Panc1 (cell line): ENCODE measurements around the gene GRM7. TPM values are rescaled to one million over a fixed set of nuclear protein-coding genes. Genes with fewer than 3 reads are reported as not detected.

Source experiments
- ATAC-seq: fragments of 200-7000 bp; cut with Tn5 transposase; 2 replicates; pipeline ENCODE4 v1.9.1; 2020; ENCODE audit warnings: mild to moderate bottlenecking, moderate library complexity
- BruUV-seq: library from RNA; stranded (reverse); fragments of 400-500 nt; replicated peaks from 2 replicates; lab custom pipeline; 2021; lab: Mats Ljungman, UMichigan
- CTCF ChIA-PET: fragments of 300-600 bp; sonication (Branson Sonifier 250); formaldehyde crosslinking; loops from one replicate; lab custom pipeline; 2022; ENCODE audit warnings: antibody characterized with exemption; lab: Charles Lee
- POLR2A ChIA-PET: fragments of 300-600 bp; sonication (Branson Sonifier 250); formaldehyde crosslinking; loops from one replicate; lab custom pipeline; 2022; ENCODE audit warnings: antibody characterized with exemption; lab: Charles Lee
- DNase-seq: peaks from one replicate; pipeline ENCODE4 v3.0.0-alpha.2; 2010; ENCODE audit warnings: low read depth, low spot score
- H3K27ac ChIP-seq: 2 replicates; pipeline ENCODE4 v1.5.1; 2011; ENCODE audit warnings: mild to moderate bottlenecking, low read length, inconsistent platforms
- H3K27me3 ChIP-seq: fragments of 200-500 bp; sonication (Bioruptor generic); 2 replicates; pipeline ENCODE4 v1.6.0; 2014; ENCODE audit warnings: low read length, inconsistent platforms; ENCODE audit not compliant: control insufficient read depth, insufficient read depth
- H3K36me3 ChIP-seq: fragments of 200-500 bp; sonication (Bioruptor generic); 2 replicates; pipeline ENCODE4 v1.5.1; 2014; ENCODE audit warnings: inconsistent platforms, mild to moderate bottlenecking, low read length, moderate library complexity; ENCODE audit not compliant: control insufficient read depth, insufficient read depth
- H3K4me1 ChIP-seq: 2 replicates; pipeline ENCODE4 v1.5.1; 2011; ENCODE audit warnings: inconsistent platforms, mild to moderate bottlenecking, low read length, moderate library complexity; ENCODE audit not compliant: control insufficient read depth, insufficient read depth
- H3K4me3 ChIP-seq, 2 experiments: 2 replicates each; pipeline ENCODE4 v1.5.1; 2011 to 2012; ENCODE audit warnings: low read depth in 2 of 2, low read length in 2 of 2, mild to moderate bottlenecking in 2 of 2, inconsistent platforms in 1 of 2, moderate library complexity in 1 of 2
- H3K9me3 ChIP-seq: fragments of 200-500 bp; sonication (Bioruptor generic); 2 replicates; pipeline ENCODE4 v1.5.1; 2014; ENCODE audit warnings: low read depth, mild to moderate bottlenecking, inconsistent platforms, low read length, moderate library complexity; ENCODE audit not compliant: control insufficient read depth, insufficient read depth
- CTCF ChIP-seq: fragments of 450-650 bp; IDR thresholded peaks from 2 replicates; pipeline ENCODE4 v1.5.1; 2017; ENCODE audit warnings: mild to moderate bottlenecking
- POLR2AphosphoS5 ChIP-seq: IDR thresholded peaks from 2 replicates; pipeline ENCODE4 v1.6.1; 2012; ENCODE audit warnings: mild to moderate bottlenecking, low read depth, low read length, moderate library complexity
- REST ChIP-seq, 2 experiments: IDR thresholded peaks; 2 replicates each; pipeline ENCODE4 v1.6.1; 2011 to 2012; ENCODE audit warnings: low read depth in 2 of 2, control low read depth in 1 of 2, low read length in 1 of 2, mild to moderate bottlenecking in 1 of 2, moderate library complexity in 1 of 2; ENCODE audit not compliant: insufficient read depth in 1 of 2
- SIN3A ChIP-seq: IDR thresholded peaks from 2 replicates; pipeline ENCODE4 v1.6.1; 2012; ENCODE audit warnings: low read depth, mild to moderate bottlenecking, low read length, moderate library complexity, borderline replicate concordance; ENCODE audit not compliant: insufficient read depth
- TCF7L2 ChIP-seq: IDR thresholded peaks from 2 replicates; pipeline ENCODE4 v1.6.1; 2011; ENCODE audit warnings: mild to moderate bottlenecking, low read depth, low read length, inconsistent platforms
- in situ Hi-C: cut with HindIII; loops from 2 replicates; pipeline ENCODE4 v1.10.0; 2016; ENCODE audit warnings: low sequenced_read_pairs, low pct_unique_long_range_greater_than_20kb
- intact Hi-C: fragments of 100-400 bp; cut with micrococcal nuclease; formaldehyde crosslinking; loops from one replicate; pipeline ENCODE4 v1.10.0; 2022; ENCODE audit not compliant: unreplicated experiment
- total RNA-seq: library from RNA; stranded (reverse); gene quantifications from one replicate; pipeline ENCODE4 v1.2.1, GENCODE V29; 2021; ENCODE audit not compliant: unreplicated experiment

Gene GRM7
- total RNA-seq, 1 experiment from 2014 or later = not detected

GRCh38 chr3:7195934-7196333, 335.0 kb downstream of the GRM7 start:
- in situ Hi-C loops = no loop called here
- no peak for TF ChIP-seq CTCF
- no peak for TF ChIP-seq SIN3A
- TF ChIP-seq TCF7L2 = no peak
- no peak for TF ChIP-seq POLR2AphosphoS5
- no peak for TF ChIP-seq REST (IDR thresholded peaks at IDR 0.05; ENCODE audit: insufficient read depth in 1 of 2, low read depth in 2 of 2, low read length in 1 of 2)
- Histone ChIP-seq H3K27me3 (no peaks in the 10 kb centered on the region), H3K27ac (no peak overlapping the region), H3K9me3 (no peaks in the 10 kb centered on the region), H3K4me1 (no peaks in the 10 kb centered on the region), H3K36me3 (no peaks in the 10 kb centered on the region), H3K4me3 (no peak overlapping the region)
- intact Hi-C loops = no loop called here
- DNase-seq (no peak), ATAC-seq (no peak)
- no TSS peak for BruUV-seq
- ChIA-PET POLR2A (no interaction called here), CTCF (no interaction called here)

- no TSS peak for BruUV-seq
- Histone ChIP-seq H3K27ac (no peak overlapping the region), H3K9me3 (no peaks in the 10 kb centered on the region), H3K4me1 (no peaks in the 10 kb centered on the region), H3K36me3 (no peaks in the 10 kb centered on the region), H3K4me3 (no peak overlapping the region), H3K27me3 (no peaks in the 10 kb centered on the region)
- ChIA-PET POLR2A (no interaction called here), CTCF (no interaction called here)
- in situ Hi-C loops (no loop called here), intact Hi-C loops (no loop called here)
- no peak for TF ChIP-seq TCF7L2
- TF ChIP-seq REST (IDR thresholded peaks at IDR 0.05; ENCODE audit: insufficient read depth in 1 of 2, low read depth in 2 of 2, low read length in 1 of 2) = no peak
- TF ChIP-seq POLR2AphosphoS5 = no peak
- TF ChIP-seq SIN3A = no peak
- no peak for TF ChIP-seq CTCF
- no peak for DNase-seq
- ATAC-seq = no peak
Observed at GRCh38 chr3:7201784-7202183, 340.9 kb downstream of the GRM7 start.
